Keratinocyte (primary cell): Measurements from ENCODE around the gene RENBP. TPM values are rescaled to one million over a fixed set of nuclear protein-coding genes. Genes with fewer than 3 reads are reported as not detected.

Source experiments
- DNase-seq: peaks from one replicate; pipeline ENCODE4 v3.0.0-alpha.2; 2011; ENCODE audit warnings: low read depth, missing footprints, low spot score
- FAIRE-seq: peaks from 2 replicates; lab custom pipeline; 2011; peaks lifted over from hg19 to GRCh38; lab: Jason Lieb, UNC
- H2AFZ ChIP-seq: 2 replicates; pipeline ENCODE4 v1.6.0; 2012; ENCODE audit warnings: low read length, control low read depth, inconsistent platforms; ENCODE audit not compliant: control insufficient read depth
- H3K27ac ChIP-seq: 2 replicates; pipeline ENCODE4 v1.5.1; 2011; ENCODE audit warnings: low read length; ENCODE audit not compliant: control insufficient read depth, insufficient read depth
- H3K27me3 ChIP-seq: 3 replicates; pipeline ENCODE4 v1.6.0; 2011; ENCODE audit warnings: low read length; ENCODE audit not compliant: control insufficient read depth, insufficient read depth; ENCODE audit errors: extremely low read depth
- H3K36me3 ChIP-seq, 2 experiments: 2 replicates in 1 of 2; 3 replicates in 1 of 2; pipeline ENCODE4 v1.5.1; 2011; ENCODE audit warnings: low read length in 2 of 2, mild to moderate bottlenecking in 1 of 2; ENCODE audit not compliant: control insufficient read depth in 2 of 2, insufficient read depth in 2 of 2; ENCODE audit errors: extremely low read depth in 1 of 2
- H3K4me1 ChIP-seq: 3 replicates; pipeline ENCODE4 v1.5.1; 2011; ENCODE audit warnings: low read length; ENCODE audit not compliant: control insufficient read depth, insufficient read depth; ENCODE audit errors: extremely low read depth
- H3K4me2 ChIP-seq: 3 replicates; pipeline ENCODE4 v1.6.0; 2011; ENCODE audit warnings: low read depth, low read length; ENCODE audit not compliant: control insufficient read depth, insufficient read depth; ENCODE audit errors: extremely low read depth
- H3K4me3 ChIP-seq, 3 experiments: fragments of 200-600 bp in 1 of 3; sonication (generic) in 1 of 3; 2 replicates in 2 of 3; 3 replicates in 1 of 3; pipeline ENCODE4 v1.5.1; 2011 to 2016; ENCODE audit warnings: low read length in 3 of 3, mild to moderate bottlenecking in 3 of 3, control low read depth in 2 of 3, inconsistent platforms in 1 of 3, low read depth in 1 of 3, mixed read lengths in 1 of 3, mixed run types in 1 of 3, moderate library complexity in 1 of 3; ENCODE audit not compliant: control insufficient read depth in 2 of 3, insufficient read depth in 2 of 3; ENCODE audit errors: extremely low read depth in 1 of 3
- H3K79me2 ChIP-seq: 2 replicates; pipeline ENCODE4 v1.6.0; 2012; ENCODE audit warnings: low read length; ENCODE audit not compliant: control insufficient read depth, insufficient read depth
- H3K9ac ChIP-seq: 3 replicates; pipeline ENCODE4 v1.6.0; 2011; ENCODE audit warnings: low read length; ENCODE audit not compliant: control insufficient read depth, insufficient read depth; ENCODE audit errors: extremely low read depth
- H3K9me1 ChIP-seq: 3 replicates; pipeline ENCODE4 v1.6.0; 2011; ENCODE audit warnings: low read length; ENCODE audit not compliant: control insufficient read depth, insufficient read depth; ENCODE audit errors: extremely low read depth
- H3K9me3 ChIP-seq: 2 replicates; pipeline ENCODE4 v1.5.1; 2012; ENCODE audit warnings: low read depth, low read length; ENCODE audit not compliant: control insufficient read depth
- H4K20me1 ChIP-seq: 3 replicates; pipeline ENCODE4 v1.6.0; 2011; ENCODE audit warnings: low read length; ENCODE audit not compliant: control insufficient read depth, insufficient read depth; ENCODE audit errors: extremely low read depth
- EZH2 ChIP-seq: IDR thresholded peaks from one replicate; pipeline ENCODE4 v1.6.1; 2012; ENCODE audit warnings: inconsistent platforms, mild to moderate bottlenecking, low read length, moderate library complexity
- dilution Hi-C: fragments of 300-500 bp; cut with MboI; formaldehyde crosslinking; loops from one replicate; pipeline ENCODE4 v1.7.0; 2020; ENCODE audit warnings: low sequenced_read_pairs; ENCODE audit not compliant: extremely low pct_ligation_motif_present
- polyA plus RNA-seq, 5 experiments: library from polyadenylated mRNA; depleted of rRNA in 3 of 5; stranded (reverse) in 3 of 5; stranded (forward) in 1 of 5; unstranded in 1 of 5; fragments of >200 nt; gene quantifications; 1 replicate in 1 of 5; 2 replicates in 3 of 5; 3 replicates in 1 of 5; pipeline versions ENCODE4 v1.2.1 to v1.2.3, GENCODE V29; 2011 to 2012; ENCODE audit warnings: missing spikeins in 2 of 5, low read depth in 1 of 5, low replicate concordance in 1 of 5
- TF ChIP-seq, protein P1 (sequence below), 3 experiments: IDR thresholded peaks in 1 of 3; conservative IDR thresholded peaks in 1 of 3; optimal IDR thresholded peaks in 1 of 3; 2 replicates in 2 of 3; 3 replicates in 1 of 3; pipeline versions ENCODE3 to v1.5.1; 2011; ENCODE audit warnings: low read length in 3 of 3, mild to moderate bottlenecking in 3 of 3, moderate library complexity in 2 of 3, control low read depth in 1 of 3, inconsistent platforms in 1 of 3; ENCODE audit not compliant: insufficient read depth in 2 of 3; ENCODE audit errors: extremely low read depth in 1 of 3

Gene RENBP
- polyA plus RNA-seq, 1 donor (not counting 4 experiments of a cell fraction or from before 2014, with no cell fraction given): 0.16 TPM

DNA sequence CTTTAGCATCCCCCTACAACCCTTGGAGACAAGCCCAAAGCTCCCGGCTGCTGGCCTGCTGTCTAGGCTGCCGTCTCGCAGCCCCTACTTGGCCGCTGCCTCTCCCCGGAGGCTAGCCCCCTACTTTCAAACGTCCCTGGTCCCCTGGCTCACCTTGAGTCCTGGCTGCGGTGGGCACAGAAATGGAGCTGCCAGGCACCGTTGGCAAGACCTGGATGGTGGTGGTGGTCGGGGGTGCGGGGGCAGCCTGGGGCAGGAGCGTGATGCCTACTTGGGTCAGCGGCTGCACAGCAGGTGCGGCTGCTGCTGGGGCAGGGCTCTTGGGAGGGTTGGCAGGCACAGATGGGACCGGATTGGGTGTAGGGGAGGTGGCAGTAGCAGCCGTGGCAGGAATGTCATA is 15.2 kb upstream of the RENBP start:
- peaks cover 23 to 55% of the 10 kb centered on the region in 2 experiments for H3K36me3 ChIP-seq

DNA sequence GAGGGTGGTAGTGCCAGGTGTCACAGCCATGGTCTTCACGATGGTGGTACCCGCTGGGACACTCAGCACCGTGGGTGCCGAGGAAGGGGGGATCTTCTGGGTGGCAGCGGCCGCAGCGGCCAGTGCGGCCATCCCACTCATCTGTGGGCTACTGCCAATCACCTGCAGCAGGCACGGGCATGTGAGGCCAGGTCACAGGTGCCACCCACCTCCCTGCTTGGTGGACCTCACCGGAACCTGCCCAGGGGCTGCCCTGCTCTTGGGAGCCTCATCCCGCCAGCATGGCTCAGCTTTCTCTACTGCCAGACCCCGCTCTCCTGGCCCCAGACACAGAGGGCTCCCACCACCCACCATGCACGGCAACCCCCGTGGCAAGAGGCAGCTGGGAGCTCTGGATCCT is 14.2 kb upstream of the RENBP start:
- H3K27ac ChIP-seq: no peak overlapping the region
- no peak overlapping the region for H3K9ac ChIP-seq
- dilution Hi-C loops: no loop called here
- DNase-seq (no peak), FAIRE-seq (no peak)
- TF ChIP-seq, protein P1, sequence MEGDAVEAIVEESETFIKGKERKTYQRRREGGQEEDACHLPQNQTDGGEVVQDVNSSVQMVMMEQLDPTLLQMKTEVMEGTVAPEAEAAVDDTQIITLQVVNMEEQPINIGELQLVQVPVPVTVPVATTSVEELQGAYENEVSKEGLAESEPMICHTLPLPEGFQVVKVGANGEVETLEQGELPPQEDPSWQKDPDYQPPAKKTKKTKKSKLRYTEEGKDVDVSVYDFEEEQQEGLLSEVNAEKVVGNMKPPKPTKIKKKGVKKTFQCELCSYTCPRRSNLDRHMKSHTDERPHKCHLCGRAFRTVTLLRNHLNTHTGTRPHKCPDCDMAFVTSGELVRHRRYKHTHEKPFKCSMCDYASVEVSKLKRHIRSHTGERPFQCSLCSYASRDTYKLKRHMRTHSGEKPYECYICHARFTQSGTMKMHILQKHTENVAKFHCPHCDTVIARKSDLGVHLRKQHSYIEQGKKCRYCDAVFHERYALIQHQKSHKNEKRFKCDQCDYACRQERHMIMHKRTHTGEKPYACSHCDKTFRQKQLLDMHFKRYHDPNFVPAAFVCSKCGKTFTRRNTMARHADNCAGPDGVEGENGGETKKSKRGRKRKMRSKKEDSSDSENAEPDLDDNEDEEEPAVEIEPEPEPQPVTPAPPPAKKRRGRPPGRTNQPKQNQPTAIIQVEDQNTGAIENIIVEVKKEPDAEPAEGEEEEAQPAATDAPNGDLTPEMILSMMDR (optimal IDR thresholded peaks at IDR 0.05 in 1 of 3, IDR thresholded peaks at IDR 0.05 in 1 of 3, conservative IDR thresholded peaks at IDR 0.05 in 1 of 3; ENCODE audit: extremely low read depth in 1 of 3, insufficient read depth in 2 of 3, low read length in 3 of 3): no peak
- no peak for TF ChIP-seq EZH2
- no peaks in the 10 kb centered on the region for H3K4me1 ChIP-seq
- H3K9me1 ChIP-seq: no peaks in the 10 kb centered on the region
- H3K9me3 ChIP-seq: no peaks in the 10 kb centered on the region
- no peaks in the 10 kb centered on the region for H4K20me1 ChIP-seq
- H2AFZ ChIP-seq: no peak overlapping the region
- no peaks in the 10 kb centered on the region for H3K27me3 ChIP-seq
- peaks cover 8% of the 10 kb centered on the region for H3K79me2 ChIP-seq
- H3K4me3 ChIP-seq: no peak overlapping the region
- peaks cover 21 to 59% of the 10 kb centered on the region in 2 experiments for H3K36me3 ChIP-seq
- no peak overlapping the region for H3K4me2 ChIP-seq

More for the DNA sequence above, 15.2 kb upstream of the RENBP start:
- Histone ChIP-seq H3K27me3 (no peaks in the 10 kb centered on the region), H3K9me1 (no peaks in the 10 kb centered on the region), H3K9me3 (no peaks in the 10 kb centered on the region), H3K4me3 (no peak overlapping the region), H4K20me1 (no peaks in the 10 kb centered on the region), H2AFZ (no peak overlapping the region), H3K9ac (no peak overlapping the region), H3K4me2 (no peak overlapping the region), H3K4me1 (no peaks in the 10 kb centered on the region), H3K79me2 (peaks cover 17% of the 10 kb centered on the region), H3K27ac (no peak overlapping the region)
- TF ChIP-seq, protein P1 (optimal IDR thresholded peaks at IDR 0.05 in 1 of 3, IDR thresholded peaks at IDR 0.05 in 1 of 3, conservative IDR thresholded peaks at IDR 0.05 in 1 of 3; ENCODE audit: extremely low read depth in 1 of 3, insufficient read depth in 2 of 3, low read length in 3 of 3): no peak
- no peak for TF ChIP-seq EZH2
- dilution Hi-C loops: no loop called here
- DNase-seq (no peak), FAIRE-seq (no peak)
